ENCODE measurements around the gene IDH3A. TPM values are rescaled to one million over a fixed set of nuclear protein-coding genes. Genes with fewer than 3 reads are reported as not detected.

The IDH3A gene
- total RNA-seq, 2 donors from 2014 or later, result 203 to 264 TPM

DNA sequence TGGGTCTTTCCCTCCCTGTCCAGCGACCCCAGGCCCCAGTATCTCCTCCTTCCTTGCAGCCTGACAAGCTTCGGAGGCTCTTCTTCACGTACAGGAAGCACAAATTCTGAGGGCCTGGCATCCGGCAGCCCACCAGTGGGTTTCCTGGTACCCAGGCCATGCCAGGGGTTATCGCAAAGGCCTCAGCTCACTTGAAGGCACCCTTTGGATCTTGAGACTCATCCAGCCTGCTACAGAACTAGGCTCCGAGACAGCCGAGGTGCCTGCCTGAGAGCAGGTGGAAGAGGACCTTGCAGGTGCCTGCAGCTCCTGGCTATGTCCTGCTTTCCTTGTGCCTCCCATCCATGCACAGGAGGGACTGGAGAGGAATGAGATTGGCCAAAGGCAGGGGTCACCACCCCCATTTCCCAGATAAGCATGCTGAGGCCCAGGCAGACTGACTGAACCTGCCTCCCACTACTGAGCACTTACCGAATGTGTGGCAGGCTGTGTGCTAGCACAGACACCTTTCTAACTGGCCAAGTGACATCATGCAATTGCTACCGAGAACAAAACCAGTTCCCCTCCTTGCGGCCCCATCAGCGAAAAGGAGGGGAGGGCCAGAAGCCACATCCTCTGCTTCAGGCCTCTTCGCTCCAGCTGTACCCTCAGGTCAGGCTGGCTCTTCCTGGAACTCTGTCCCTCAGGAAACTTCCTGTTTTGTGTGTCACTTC lies 45.6 kb upstream of the IDH3A start:
- Histone ChIP-seq H3K27ac (no peak overlapping the region), H3K36me3 (no peaks in the 10 kb centered on the region), H3K9ac (ENCODE audit: low read depth in 2 of 2, low read length in 2 of 2) (peak overlapping the region; percentile 18 to 29), H3K27me3 (no peaks in the 10 kb centered on the region), H3K4me3 (no peak overlapping the region), H3K4me1 (peaks cover 6% of the 10 kb centered on the region), H3K9me3 (no peaks in the 10 kb centered on the region)
- intact Hi-C loops (cut with DNase I), result loop anchor here (10.0 kb wide), 1 partner anchor 59 kb away; no protein-coding TSS in a partner anchor
- no peak for DNase-seq
- TF ChIP-seq, protein P1, sequence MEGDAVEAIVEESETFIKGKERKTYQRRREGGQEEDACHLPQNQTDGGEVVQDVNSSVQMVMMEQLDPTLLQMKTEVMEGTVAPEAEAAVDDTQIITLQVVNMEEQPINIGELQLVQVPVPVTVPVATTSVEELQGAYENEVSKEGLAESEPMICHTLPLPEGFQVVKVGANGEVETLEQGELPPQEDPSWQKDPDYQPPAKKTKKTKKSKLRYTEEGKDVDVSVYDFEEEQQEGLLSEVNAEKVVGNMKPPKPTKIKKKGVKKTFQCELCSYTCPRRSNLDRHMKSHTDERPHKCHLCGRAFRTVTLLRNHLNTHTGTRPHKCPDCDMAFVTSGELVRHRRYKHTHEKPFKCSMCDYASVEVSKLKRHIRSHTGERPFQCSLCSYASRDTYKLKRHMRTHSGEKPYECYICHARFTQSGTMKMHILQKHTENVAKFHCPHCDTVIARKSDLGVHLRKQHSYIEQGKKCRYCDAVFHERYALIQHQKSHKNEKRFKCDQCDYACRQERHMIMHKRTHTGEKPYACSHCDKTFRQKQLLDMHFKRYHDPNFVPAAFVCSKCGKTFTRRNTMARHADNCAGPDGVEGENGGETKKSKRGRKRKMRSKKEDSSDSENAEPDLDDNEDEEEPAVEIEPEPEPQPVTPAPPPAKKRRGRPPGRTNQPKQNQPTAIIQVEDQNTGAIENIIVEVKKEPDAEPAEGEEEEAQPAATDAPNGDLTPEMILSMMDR (IDR thresholded peaks at IDR 0.05), result no peak

DNA sequence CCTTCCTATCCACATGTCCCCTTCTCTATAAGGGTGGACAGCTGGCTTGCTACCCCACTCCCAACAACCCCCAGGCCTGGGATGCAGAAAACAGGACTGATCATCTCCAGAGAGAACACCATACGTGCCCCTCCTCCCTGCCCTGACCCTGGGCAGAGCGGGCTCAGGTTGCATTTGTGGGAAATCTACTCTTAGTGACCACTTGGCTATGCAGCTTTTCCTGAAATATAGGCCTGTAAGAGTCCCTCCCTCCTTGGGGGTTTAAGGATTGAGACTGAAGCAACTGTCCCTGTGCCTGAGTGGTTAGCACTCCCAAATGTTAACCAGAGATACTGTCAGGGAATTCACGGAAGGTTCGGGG lies 45.1 kb upstream of the IDH3A start:
- Histone ChIP-seq H3K4me1 (peaks cover 6% of the 10 kb centered on the region), H3K27ac (no peak overlapping the region), H3K27me3 (no peaks in the 10 kb centered on the region), H3K4me3 (no peak overlapping the region), H3K9ac (ENCODE audit: low read depth in 2 of 2, low read length in 2 of 2) (no peak overlapping the region), H3K36me3 (no peaks in the 10 kb centered on the region), H3K9me3 (no peaks in the 10 kb centered on the region)
- intact Hi-C loops (cut with DNase I), result loop anchor here (10.0 kb wide), 1 partner anchor 59 kb away; no protein-coding TSS in a partner anchor
- TF ChIP-seq, protein P1 (IDR thresholded peaks at IDR 0.05), result no peak
- DNase-seq, result no peak

DNA sequence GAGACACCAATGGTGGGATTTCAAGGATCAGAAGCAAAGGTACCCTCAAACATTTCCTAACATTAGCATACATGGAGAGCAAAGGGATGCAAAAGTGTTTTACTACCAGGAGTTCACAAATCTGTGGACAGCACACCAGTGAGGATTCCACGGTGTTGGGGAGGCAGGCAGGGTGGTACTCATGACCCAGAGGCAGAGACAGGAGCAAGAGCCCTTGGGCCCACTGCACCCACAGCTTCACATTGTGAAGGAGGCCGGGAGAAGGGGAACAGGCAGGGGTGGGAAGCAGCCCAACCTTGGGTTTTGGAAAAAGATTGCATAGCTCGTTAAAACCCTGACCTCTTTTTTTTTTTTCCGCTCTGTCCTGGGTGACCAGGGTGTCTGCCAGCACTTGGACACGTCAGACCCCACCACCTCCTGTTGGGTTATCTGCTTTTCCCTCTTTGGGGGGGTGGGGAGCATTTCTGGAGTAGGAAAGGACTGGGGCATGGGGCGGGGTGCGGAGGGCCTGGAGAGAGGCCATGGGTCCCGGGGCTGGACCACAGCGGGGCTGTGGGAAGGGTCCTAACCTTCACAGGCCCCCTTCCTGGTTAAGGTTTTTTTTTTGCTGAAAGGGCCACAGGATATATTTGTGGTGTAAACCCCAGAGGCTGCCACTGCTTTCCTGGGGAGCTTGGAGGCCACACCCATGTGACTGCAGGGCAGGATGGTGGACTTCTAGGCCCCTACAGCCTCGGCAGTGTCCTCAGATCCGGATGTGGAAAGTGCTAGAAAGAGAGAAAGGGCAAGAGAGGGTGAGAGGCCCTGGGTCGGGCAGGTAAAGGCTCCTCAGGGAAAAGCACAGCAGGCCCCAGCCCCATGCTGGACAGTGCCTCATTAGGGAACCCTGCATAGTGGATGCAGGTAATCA lies 44.3 kb upstream of the IDH3A start:
- Histone ChIP-seq H3K27ac (no peak overlapping the region), H3K9ac (ENCODE audit: low read depth in 2 of 2, low read length in 2 of 2) (no peak overlapping the region), H3K36me3 (no peaks in the 10 kb centered on the region), H3K27me3 (no peaks in the 10 kb centered on the region), H3K4me3 (no peak overlapping the region), H3K9me3 (no peaks in the 10 kb centered on the region), H3K4me1 (peaks cover 6% of the 10 kb centered on the region)
- DNase-seq, result no peak
- TF ChIP-seq, protein P1 (IDR thresholded peaks at IDR 0.05), result no peak
- intact Hi-C loops (cut with DNase I), result loop anchor here (10.0 kb wide), 1 partner anchor 60 kb away; no protein-coding TSS in a partner anchor

DNA sequence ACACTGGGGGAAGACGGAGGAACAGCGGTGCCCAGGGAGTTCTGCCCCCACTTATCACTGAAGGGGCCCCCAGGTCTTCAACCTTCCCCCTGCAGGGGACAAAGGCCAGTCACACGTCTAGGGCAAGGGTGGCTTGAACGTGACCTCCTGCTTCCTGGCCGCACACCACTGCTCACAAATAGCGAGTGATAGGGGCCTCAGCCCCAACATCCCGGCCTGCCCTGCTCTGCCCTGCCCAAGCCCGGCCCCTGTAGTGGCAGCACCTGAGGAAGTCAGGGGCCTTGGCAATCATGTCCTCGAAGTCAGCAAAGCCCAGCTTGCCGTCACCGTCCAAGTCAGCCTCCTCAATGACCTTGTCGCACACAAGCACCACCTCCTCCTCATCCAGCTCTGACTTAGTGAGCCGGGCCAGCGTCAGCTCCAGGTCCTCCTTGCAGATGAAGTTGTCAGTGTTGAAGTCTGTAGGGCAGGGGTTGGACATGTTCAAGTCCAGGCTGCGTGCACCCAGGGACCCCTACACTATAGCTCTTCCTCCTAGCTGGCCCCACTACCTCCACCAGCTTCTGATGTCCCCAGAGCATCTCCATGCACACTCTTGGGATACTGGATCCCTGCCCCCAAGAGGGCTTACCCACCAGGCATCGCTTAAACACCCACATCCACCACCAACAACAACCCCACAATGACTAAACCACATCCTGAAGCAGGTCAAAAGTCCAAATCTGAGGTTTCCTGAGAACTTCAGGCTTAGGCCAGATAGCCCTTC lies 43.5 kb upstream of the IDH3A start:
- H3K27ac ChIP-seq, result no peak overlapping the region
- DNase-seq, result no peak
- TF ChIP-seq, protein P1 (IDR thresholded peaks at IDR 0.05), result no peak
- intact Hi-C loops (cut with DNase I), result loop anchor here (2.0 to 10.0 kb wide), 2 partner anchors 61 to 139 kb away; no protein-coding TSS in a partner anchor
- peaks cover 6% of the 10 kb centered on the region for H3K4me1 ChIP-seq
- H3K9me3 ChIP-seq, result no peaks in the 10 kb centered on the region
- no peak overlapping the region for H3K9ac ChIP-seq (ENCODE audit: low read depth in 2 of 2, low read length in 2 of 2)
- no peaks in the 10 kb centered on the region for H3K27me3 ChIP-seq
- no peak overlapping the region for H3K4me3 ChIP-seq
- H3K36me3 ChIP-seq, result no peaks in the 10 kb centered on the region

DNA sequence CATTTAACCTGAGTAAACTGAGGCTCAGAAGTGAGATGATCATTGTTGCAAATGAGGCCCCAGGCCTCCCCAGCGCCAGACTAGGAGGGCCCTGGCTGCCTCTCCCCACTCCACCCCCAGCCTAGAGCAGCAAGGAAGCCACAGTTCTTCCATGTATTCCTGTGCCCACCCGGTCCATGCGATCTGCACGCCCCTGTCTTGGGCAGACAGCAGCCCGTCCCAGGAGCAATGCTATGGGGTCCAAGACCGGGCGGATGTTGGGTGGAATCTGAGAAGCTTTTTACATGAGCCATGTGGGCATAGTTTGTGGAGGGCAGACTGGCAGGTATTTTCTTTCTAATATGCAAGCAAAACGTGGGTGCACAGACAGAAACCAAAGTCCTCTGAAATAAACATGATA lies 41.7 kb upstream of the IDH3A start:
- no peaks in the 10 kb centered on the region for H3K36me3 ChIP-seq
- no peak overlapping the region for H3K27ac ChIP-seq
- no peak for DNase-seq

More for the DNA sequence above, 41.7 kb upstream of the IDH3A start:
- H3K4me3 ChIP-seq, result no peak overlapping the region
- TF ChIP-seq, protein P1 (IDR thresholded peaks at IDR 0.05), result no peak
- no peaks in the 10 kb centered on the region for H3K9me3 ChIP-seq
- no peak overlapping the region for H3K9ac ChIP-seq (ENCODE audit: low read depth in 2 of 2, low read length in 2 of 2)
- H3K4me1 ChIP-seq, result peaks cover 6% of the 10 kb centered on the region
- no peaks in the 10 kb centered on the region for H3K27me3 ChIP-seq
- intact Hi-C loops (cut with DNase I), result loop anchor here (2.0 to 10.0 kb wide), 2 partner anchors 63 to 141 kb away; no protein-coding TSS in a partner anchor

Measured in colonic mucosa (tissue), 4 donors.